Mesothelial cell of epicardium (in vitro differentiated cells): ENCODE data around the gene CAV1. TPM values are rescaled to one million over a fixed set of nuclear protein-coding genes. Genes with fewer than 3 reads are reported as not detected.
"Not testable (repeated sequence)": the region's sequence is repeated elsewhere in the genome, so short reads cannot be mapped to it uniquely, and the experiment has no call there.

Experiments used
- DNase-seq, 2 experiments: peaks; one replicate each; pipeline ENCODE4 v3.0.0; 2021; ENCODE audit warnings: low spot score in 2 of 2; ENCODE audit not compliant: unreplicated experiment in 2 of 2
- H3K27ac Mint-ChIP-seq: 2 replicates; pipeline ENCODE4 v1.8.0; 2021; ENCODE audit warnings: mixed read lengths
- H3K27me3 Mint-ChIP-seq: 2 replicates; pipeline ENCODE4 v1.8.0; 2021; ENCODE audit warnings: low read depth, mixed read lengths
- H3K36me3 Mint-ChIP-seq: 2 replicates; pipeline ENCODE4 v1.8.0; 2021; ENCODE audit warnings: mixed read lengths
- H3K4me1 Mint-ChIP-seq: 2 replicates; pipeline ENCODE4 v1.8.0; 2021; ENCODE audit warnings: mixed read lengths
- H3K4me3 Mint-ChIP-seq: 2 replicates; pipeline ENCODE4 v1.8.0; 2021; ENCODE audit warnings: mild to moderate bottlenecking, moderate library complexity, mixed read lengths
- H3K9me3 Mint-ChIP-seq: 2 replicates; pipeline ENCODE4 v1.8.0; 2021; ENCODE audit warnings: mixed read lengths
- total RNA-seq: library from RNA; stranded (reverse); gene quantifications from 3 replicates; pipeline ENCODE4 v1.2.1, GENCODE V29; 2021
- TF ChIP-seq, protein P1 (sequence below): fragments of 200-600 bp; sonication (generic); IDR thresholded peaks from one replicate; pipeline ENCODE4 v1.5.0; 2021; ENCODE audit warnings: antibody characterized with exemption; ENCODE audit not compliant: unreplicated experiment

The CAV1 gene
- total RNA-seq, 1 donor from 2014 or later: 2.7 TPM

DNA sequence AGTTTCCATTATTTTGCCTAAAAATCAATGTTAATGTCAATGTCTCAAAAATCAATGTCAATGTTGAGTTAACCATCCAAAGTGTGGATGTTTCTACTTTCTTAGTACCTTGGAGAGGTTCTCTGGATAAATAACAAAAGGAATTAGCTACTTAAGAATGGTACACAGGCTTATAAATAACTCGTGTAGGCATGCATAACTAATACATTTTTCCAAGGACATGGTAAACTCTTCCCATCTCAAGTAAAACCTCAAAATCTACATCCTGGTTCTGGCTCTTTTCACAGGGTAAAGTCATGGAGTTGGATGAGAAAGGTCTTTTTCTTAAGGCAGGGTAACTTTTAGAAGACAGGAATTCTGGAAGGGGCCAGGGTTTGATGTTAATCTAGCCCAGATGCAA is 59.9 kb downstream of the CAV1 start:
- TF ChIP-seq, protein P1, sequence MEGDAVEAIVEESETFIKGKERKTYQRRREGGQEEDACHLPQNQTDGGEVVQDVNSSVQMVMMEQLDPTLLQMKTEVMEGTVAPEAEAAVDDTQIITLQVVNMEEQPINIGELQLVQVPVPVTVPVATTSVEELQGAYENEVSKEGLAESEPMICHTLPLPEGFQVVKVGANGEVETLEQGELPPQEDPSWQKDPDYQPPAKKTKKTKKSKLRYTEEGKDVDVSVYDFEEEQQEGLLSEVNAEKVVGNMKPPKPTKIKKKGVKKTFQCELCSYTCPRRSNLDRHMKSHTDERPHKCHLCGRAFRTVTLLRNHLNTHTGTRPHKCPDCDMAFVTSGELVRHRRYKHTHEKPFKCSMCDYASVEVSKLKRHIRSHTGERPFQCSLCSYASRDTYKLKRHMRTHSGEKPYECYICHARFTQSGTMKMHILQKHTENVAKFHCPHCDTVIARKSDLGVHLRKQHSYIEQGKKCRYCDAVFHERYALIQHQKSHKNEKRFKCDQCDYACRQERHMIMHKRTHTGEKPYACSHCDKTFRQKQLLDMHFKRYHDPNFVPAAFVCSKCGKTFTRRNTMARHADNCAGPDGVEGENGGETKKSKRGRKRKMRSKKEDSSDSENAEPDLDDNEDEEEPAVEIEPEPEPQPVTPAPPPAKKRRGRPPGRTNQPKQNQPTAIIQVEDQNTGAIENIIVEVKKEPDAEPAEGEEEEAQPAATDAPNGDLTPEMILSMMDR: no peak
- Mint-ChIP-seq H3K9me3 (no peaks in the 10 kb centered on the region), H3K4me1 (peaks cover 15% of the 10 kb centered on the region), H3K36me3 (no peaks in the 10 kb centered on the region), H3K27me3 (no peaks in the 10 kb centered on the region), H3K4me3 (no peak overlapping the region), H3K27ac (no peak overlapping the region)
- no peak for DNase-seq

- Mint-ChIP-seq H3K36me3 (no peaks in the 10 kb centered on the region), H3K27ac (no peak overlapping the region), H3K4me3 (no peak overlapping the region), H3K4me1 (peaks cover 16% of the 10 kb centered on the region), H3K9me3 (no peaks in the 10 kb centered on the region), H3K27me3 (no peaks in the 10 kb centered on the region)
- no peak for DNase-seq
- TF ChIP-seq, protein P1: no peak
These were observed 60.6 kb downstream of the CAV1 start for GRCh38 chr7:116585392-116585791.

GRCh38 chr7:116585967-116586366 is 61.1 kb downstream of the CAV1 start:
- no peak for DNase-seq
- H3K27ac Mint-ChIP-seq: no peak overlapping the region
- no peaks in the 10 kb centered on the region for H3K27me3 Mint-ChIP-seq
- H3K36me3 Mint-ChIP-seq: no peaks in the 10 kb centered on the region
- peaks cover 16% of the 10 kb centered on the region for H3K4me1 Mint-ChIP-seq
- H3K4me3 Mint-ChIP-seq: no peak overlapping the region
- TF ChIP-seq, protein P1: no peak
- H3K9me3 Mint-ChIP-seq: no peaks in the 10 kb centered on the region

GRCh38 chr7:116587200-116587599 is 62.4 kb downstream of the CAV1 start:
- not testable (repeated sequence) for H3K4me3 Mint-ChIP-seq, H3K27me3 Mint-ChIP-seq, H3K36me3 Mint-ChIP-seq, H3K27ac Mint-ChIP-seq, DNase-seq, H3K9me3 Mint-ChIP-seq
- H3K4me1 Mint-ChIP-seq: peaks cover 17% of the 10 kb centered on the region

- Mint-ChIP-seq H3K27me3 (no peaks in the 10 kb centered on the region), H3K36me3 (no peaks in the 10 kb centered on the region), H3K9me3 (no peaks in the 10 kb centered on the region), H3K4me1 (peaks cover 25% of the 10 kb centered on the region), H3K27ac (peak overlapping the region; percentile 15), H3K4me3 (no peak overlapping the region)
- TF ChIP-seq, protein P1: no peak
- DNase-seq: no peak
These were observed 63.4 kb downstream of the CAV1 start for GRCh38 chr7:116588225-116588624.

- Mint-ChIP-seq H3K4me1 (peaks cover 28% of the 10 kb centered on the region), H3K9me3 (no peaks in the 10 kb centered on the region), H3K4me3 (no peak overlapping the region), H3K27ac (no peak overlapping the region), H3K36me3 (no peaks in the 10 kb centered on the region), H3K27me3 (no peaks in the 10 kb centered on the region)
- DNase-seq: no peak
- TF ChIP-seq, protein P1: peak; percentile 77
These were observed 64.1 kb downstream of the CAV1 start for GRCh38 chr7:116588641-116589594.
